ENCODE results near the gene ACOT7. TPM values are rescaled to one million over a fixed set of nuclear protein-coding genes. Genes with fewer than 3 reads are reported as not detected.

The ACOT7 gene
- total RNA-seq, 1 donor = 38.8 TPM

- DNase-seq (ENCODE audit: low read depth in 2 of 3, low spot score in 2 of 3) = no peak
These were observed 99.3 kb downstream of the ACOT7 start for GRCh38 chr1:6294080-6294889.

DNA sequence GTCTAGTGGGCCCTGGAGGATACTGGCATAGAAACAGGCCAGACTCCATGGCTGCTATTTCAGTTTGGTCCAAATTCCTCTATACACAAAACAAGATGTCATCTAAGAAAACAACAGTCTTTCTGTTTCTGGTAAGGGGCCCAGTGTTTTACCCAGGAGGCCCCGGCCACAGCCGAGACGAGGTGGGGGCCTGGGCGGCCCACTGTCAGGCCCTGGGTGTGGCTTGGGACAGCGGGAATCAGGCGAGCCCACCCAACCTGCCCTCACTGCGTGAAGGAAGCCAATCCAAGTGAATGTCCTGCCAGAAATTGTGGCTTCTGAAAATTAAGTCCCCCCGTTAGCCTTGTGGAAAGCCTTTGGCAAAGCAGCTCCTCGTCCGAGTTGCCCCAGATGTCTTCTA is 101.5 kb downstream of the ACOT7 start:
- no peak for DNase-seq (ENCODE audit: low read depth in 2 of 3, low spot score in 2 of 3)

DNA sequence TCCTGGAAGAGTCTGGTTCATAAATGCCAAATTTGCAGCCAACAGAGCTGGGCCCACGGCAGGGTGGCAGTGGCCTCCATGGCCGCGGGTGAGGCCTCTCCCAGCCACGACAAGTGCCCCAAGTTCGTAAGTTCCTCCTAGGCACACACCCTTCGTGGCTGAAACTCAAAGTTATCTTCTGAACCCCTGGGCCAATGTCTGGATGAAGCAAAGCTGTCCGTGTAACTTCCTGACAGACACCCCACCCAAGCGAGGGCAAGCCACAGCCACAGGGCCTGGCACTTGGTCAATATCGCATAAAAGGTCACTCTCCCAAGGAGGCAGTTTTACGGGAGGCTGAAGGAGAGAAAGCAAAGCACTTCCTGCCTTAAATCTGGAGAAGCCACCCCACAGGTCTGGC is 104.9 kb downstream of the ACOT7 start:
- no peak for DNase-seq (ENCODE audit: low read depth in 2 of 3, low spot score in 2 of 3)

- DNase-seq (ENCODE audit: low read depth in 2 of 3, low spot score in 2 of 3) = no peak
These were observed 105.5 kb downstream of the ACOT7 start for GRCh38 chr1:6288026-6288425.

- DNase-seq (ENCODE audit: low read depth in 2 of 3, low spot score in 2 of 3) = no peak
These were observed 106.1 kb downstream of the ACOT7 start for GRCh38 chr1:6287431-6287886.

- no peak for DNase-seq (ENCODE audit: low read depth in 2 of 3, low spot score in 2 of 3)
These were observed 106.5 kb downstream of the ACOT7 start for GRCh38 chr1:6287029-6287428.

- no peak for DNase-seq (ENCODE audit: low read depth in 2 of 3, low spot score in 2 of 3)
These were observed 107.3 kb downstream of the ACOT7 start for GRCh38 chr1:6286266-6286665.

DNA sequence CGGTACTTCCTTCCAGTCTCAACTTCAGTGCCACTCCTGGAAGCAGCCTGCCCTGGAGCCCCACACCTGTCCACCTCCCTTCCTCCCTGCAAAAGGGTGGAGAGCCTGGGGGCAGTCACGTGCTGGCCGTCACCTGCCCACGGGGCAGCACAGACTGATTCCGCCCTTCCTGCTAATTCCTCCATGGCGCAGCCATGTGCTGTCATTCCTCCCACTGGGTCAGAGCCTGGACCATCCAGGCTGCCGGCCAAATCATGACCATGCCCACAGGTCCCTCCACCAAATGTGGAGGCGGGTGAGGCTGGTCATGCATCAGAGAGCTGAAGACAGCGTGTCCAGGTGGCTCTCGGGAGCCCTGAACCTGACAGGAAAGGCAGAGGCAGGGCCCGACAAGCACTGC is 108.2 kb downstream of the ACOT7 start:
- DNase-seq (ENCODE audit: low read depth in 2 of 3, low spot score in 2 of 3) = no peak

- DNase-seq (ENCODE audit: low read depth in 2 of 3, low spot score in 2 of 3) = no peak
These were observed 110.8 kb downstream of the ACOT7 start for GRCh38 chr1:6282577-6283270.

GRCh38 chr1:6281511-6282402 is 111.8 kb downstream of the ACOT7 start:
- DNase-seq (ENCODE audit: low read depth in 2 of 3, low spot score in 2 of 3) = no peak

DNA sequence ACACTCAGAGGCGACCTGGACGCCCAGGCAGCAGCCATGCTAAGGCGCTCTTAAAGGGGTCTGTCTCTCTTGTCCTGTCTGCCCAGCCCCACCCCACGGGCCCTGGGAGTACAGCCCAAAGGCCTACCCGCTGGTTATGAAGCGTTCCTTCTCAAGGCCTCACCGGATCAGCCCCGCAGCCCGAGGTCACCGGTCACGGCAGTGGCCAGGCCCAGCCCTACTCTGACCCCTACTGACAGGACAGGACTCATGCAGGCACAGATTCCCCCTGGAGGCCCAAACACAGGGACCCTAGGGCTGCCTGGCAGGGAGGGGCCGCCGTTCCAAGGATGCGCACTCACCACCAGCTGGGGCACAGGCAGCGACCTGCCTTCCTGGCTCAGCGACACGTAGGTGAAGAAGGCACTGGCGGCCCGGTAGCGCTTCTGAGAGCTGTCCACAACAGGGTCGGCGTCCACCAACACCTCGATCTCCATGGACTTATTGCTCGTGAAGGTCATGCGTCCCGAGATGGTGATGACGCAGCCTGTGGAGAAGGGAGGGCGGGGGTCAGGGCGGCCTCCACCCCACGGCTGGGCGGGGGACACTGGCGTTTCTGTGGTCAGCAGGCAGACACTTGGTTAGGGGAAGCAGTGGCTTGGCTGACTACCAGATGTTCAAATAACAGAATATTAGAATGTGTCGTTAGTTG is 112.7 kb downstream of the ACOT7 start:
- no peak for DNase-seq (ENCODE audit: low read depth in 2 of 3, low spot score in 2 of 3)

GRCh38 chr1:6279613-6280383 is 113.8 kb downstream of the ACOT7 start:
- DNase-seq (ENCODE audit: low read depth in 2 of 3, low spot score in 2 of 3) = no peak

DNA sequence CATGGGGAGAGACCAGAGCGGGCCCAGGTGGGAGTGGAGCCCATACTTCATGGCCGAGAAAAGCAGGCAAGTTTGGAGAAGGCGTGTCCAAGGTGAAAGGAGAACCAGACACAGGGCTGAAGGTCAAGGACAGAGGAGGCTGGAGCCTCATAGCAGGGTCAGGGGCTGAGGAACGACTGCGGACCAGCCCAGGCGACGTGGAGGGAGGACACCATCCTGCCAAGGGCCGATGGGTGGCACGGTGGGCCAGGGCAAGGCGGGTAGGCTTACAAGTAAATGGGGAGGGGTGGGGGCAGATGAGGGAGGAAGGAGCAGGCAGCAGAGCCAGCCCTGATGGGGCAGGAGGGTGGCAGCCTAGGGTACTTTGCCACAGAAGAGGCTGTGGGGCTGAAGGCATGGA is 114.5 kb downstream of the ACOT7 start:
- DNase-seq (ENCODE audit: low read depth in 2 of 3, low spot score in 2 of 3) = no peak

DNA sequence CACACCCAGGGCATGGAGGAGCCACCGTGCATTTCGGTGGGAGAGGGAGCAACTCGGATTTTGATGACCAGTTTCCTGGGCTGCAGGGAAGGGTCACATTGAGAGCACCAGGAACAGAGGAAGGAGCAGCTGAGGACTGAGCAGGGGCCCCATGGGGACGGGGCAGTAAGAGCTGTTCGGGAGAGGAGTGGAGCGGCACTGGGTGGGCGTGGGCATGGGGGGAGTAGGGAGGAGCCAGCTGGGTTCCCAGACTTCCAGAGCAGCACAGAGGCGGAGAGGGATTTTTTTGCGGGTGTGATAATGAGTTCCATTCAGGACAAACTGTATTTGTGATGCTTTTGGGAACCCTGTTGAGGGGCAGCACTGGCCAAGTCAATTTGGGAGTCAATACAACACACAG is 115.3 kb downstream of the ACOT7 start:
- DNase-seq (ENCODE audit: low read depth in 2 of 3, low spot score in 2 of 3) = no peak

- DNase-seq (ENCODE audit: low read depth in 2 of 3, low spot score in 2 of 3) = no peak
These were observed 116.6 kb downstream of the ACOT7 start for GRCh38 chr1:6276811-6277555.

DNA sequence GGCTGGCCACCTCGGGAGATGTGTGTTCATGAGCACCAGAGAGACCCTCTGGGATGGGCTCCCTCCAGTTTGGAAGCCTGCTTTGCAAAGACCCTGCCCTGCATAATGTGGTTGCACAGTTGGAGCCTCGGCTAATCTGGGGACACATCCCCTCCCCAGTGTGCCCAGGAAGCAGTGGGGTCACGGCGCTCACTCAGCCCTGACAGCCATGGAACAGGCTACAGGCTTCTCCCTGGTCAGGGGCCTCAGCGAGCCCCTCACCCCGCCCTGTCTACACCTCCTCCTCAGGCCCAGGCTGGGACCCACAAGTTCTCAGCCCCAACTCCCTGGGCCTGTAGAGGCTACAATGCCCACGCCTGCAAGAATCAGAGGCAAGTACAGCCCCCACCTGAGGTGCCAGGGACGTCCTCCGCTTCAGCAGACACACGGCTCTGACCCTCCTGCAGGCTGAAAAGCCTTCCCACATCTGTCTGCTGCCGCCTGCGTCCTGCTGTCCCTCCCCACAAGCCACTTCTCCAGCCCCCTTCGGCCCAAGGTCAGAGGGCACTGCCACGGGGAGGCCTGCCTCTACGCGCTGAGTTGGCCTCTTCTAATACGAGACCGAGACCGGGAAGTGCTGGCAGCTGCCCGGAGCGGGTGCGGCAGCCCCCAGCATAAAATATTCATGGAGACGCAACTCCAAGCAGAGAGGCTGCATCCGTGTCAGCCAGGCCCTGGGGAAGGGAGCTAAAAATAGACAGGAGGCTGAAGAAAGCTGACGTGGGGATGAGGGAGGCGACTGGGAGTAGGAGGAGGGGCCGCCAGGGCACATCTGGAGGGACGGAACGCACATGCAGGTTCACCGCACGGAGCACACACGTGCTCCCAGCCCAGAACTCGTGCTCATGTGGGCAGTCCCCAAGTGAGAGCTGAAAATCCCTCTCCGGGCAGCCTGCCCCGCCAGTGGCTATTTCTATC is 117.5 kb downstream of the ACOT7 start:
- no peak for DNase-seq (ENCODE audit: low read depth in 2 of 3, low spot score in 2 of 3)

- DNase-seq (ENCODE audit: low read depth in 2 of 3, low spot score in 2 of 3) = no peak
These were observed 118.9 kb downstream of the ACOT7 start for GRCh38 chr1:6274622-6275139.

DNA sequence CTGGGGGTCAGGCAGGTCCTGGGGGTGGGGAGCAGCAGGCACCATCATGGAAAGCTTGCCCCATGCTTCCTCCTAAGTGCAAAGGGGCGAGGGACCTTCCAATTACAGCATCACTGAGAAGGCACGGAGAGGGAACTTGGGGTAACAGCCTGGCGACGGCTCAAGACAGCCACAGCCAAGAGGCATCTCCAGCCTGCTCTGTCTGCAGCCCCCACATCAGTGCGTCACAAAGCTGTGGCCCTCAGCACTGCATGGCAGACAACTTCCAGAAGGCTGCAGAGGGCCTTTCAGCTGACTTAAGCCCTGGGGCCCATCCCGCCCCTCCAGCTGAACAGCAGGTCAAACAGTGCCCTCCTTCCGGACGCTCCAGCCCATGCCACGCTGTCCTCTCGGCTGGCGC is 119.5 kb downstream of the ACOT7 start:
- DNase-seq (ENCODE audit: low read depth in 2 of 3, low spot score in 2 of 3) = no peak
